Keratinocyte (primary cell): ENCODE results near the gene TMPRSS13. TPM values are rescaled to one million over a fixed set of nuclear protein-coding genes. Genes with fewer than 3 reads are reported as not detected.

Experiments used
- DNase-seq: peaks from one replicate; pipeline ENCODE4 v3.0.0-alpha.2; 2011; ENCODE audit warnings: low read depth, missing footprints, low spot score
- FAIRE-seq: peaks from 2 replicates; lab custom pipeline; 2011; peaks lifted over from hg19 to GRCh38; lab: Jason Lieb, UNC
- H2AFZ ChIP-seq: 2 replicates; pipeline ENCODE4 v1.6.0; 2012; ENCODE audit warnings: low read length, control low read depth, inconsistent platforms; ENCODE audit not compliant: control insufficient read depth
- H3K27ac ChIP-seq: 2 replicates; pipeline ENCODE4 v1.5.1; 2011; ENCODE audit warnings: low read length; ENCODE audit not compliant: control insufficient read depth, insufficient read depth
- H3K27me3 ChIP-seq: 3 replicates; pipeline ENCODE4 v1.6.0; 2011; ENCODE audit warnings: low read length; ENCODE audit not compliant: control insufficient read depth, insufficient read depth; ENCODE audit errors: extremely low read depth
- H3K36me3 ChIP-seq, 2 experiments: 2 replicates in 1 of 2; 3 replicates in 1 of 2; pipeline ENCODE4 v1.5.1; 2011; ENCODE audit warnings: low read length in 2 of 2, mild to moderate bottlenecking in 1 of 2; ENCODE audit not compliant: control insufficient read depth in 2 of 2, insufficient read depth in 2 of 2; ENCODE audit errors: extremely low read depth in 1 of 2
- H3K4me1 ChIP-seq: 3 replicates; pipeline ENCODE4 v1.5.1; 2011; ENCODE audit warnings: low read length; ENCODE audit not compliant: control insufficient read depth, insufficient read depth; ENCODE audit errors: extremely low read depth
- H3K4me2 ChIP-seq: 3 replicates; pipeline ENCODE4 v1.6.0; 2011; ENCODE audit warnings: low read depth, low read length; ENCODE audit not compliant: control insufficient read depth, insufficient read depth; ENCODE audit errors: extremely low read depth
- H3K4me3 ChIP-seq, 3 experiments: fragments of 200-600 bp in 1 of 3; sonication (generic) in 1 of 3; 2 replicates in 2 of 3; 3 replicates in 1 of 3; pipeline ENCODE4 v1.5.1; 2011 to 2016; ENCODE audit warnings: low read length in 3 of 3, mild to moderate bottlenecking in 3 of 3, control low read depth in 2 of 3, inconsistent platforms in 1 of 3, low read depth in 1 of 3, mixed read lengths in 1 of 3, mixed run types in 1 of 3, moderate library complexity in 1 of 3; ENCODE audit not compliant: control insufficient read depth in 2 of 3, insufficient read depth in 2 of 3; ENCODE audit errors: extremely low read depth in 1 of 3
- H3K79me2 ChIP-seq: 2 replicates; pipeline ENCODE4 v1.6.0; 2012; ENCODE audit warnings: low read length; ENCODE audit not compliant: control insufficient read depth, insufficient read depth
- H3K9ac ChIP-seq: 3 replicates; pipeline ENCODE4 v1.6.0; 2011; ENCODE audit warnings: low read length; ENCODE audit not compliant: control insufficient read depth, insufficient read depth; ENCODE audit errors: extremely low read depth
- H3K9me1 ChIP-seq: 3 replicates; pipeline ENCODE4 v1.6.0; 2011; ENCODE audit warnings: low read length; ENCODE audit not compliant: control insufficient read depth, insufficient read depth; ENCODE audit errors: extremely low read depth
- H3K9me3 ChIP-seq: 2 replicates; pipeline ENCODE4 v1.5.1; 2012; ENCODE audit warnings: low read depth, low read length; ENCODE audit not compliant: control insufficient read depth
- H4K20me1 ChIP-seq: 3 replicates; pipeline ENCODE4 v1.6.0; 2011; ENCODE audit warnings: low read length; ENCODE audit not compliant: control insufficient read depth, insufficient read depth; ENCODE audit errors: extremely low read depth
- EZH2 ChIP-seq: IDR thresholded peaks from one replicate; pipeline ENCODE4 v1.6.1; 2012; ENCODE audit warnings: inconsistent platforms, mild to moderate bottlenecking, low read length, moderate library complexity
- dilution Hi-C: fragments of 300-500 bp; cut with MboI; formaldehyde crosslinking; loops from one replicate; pipeline ENCODE4 v1.7.0; 2020; ENCODE audit warnings: low sequenced_read_pairs; ENCODE audit not compliant: extremely low pct_ligation_motif_present
- polyA plus RNA-seq, 5 experiments: library from polyadenylated mRNA; depleted of rRNA in 3 of 5; stranded (reverse) in 3 of 5; stranded (forward) in 1 of 5; unstranded in 1 of 5; fragments of >200 nt; gene quantifications; 1 replicate in 1 of 5; 2 replicates in 3 of 5; 3 replicates in 1 of 5; pipeline versions ENCODE4 v1.2.1 to v1.2.3, GENCODE V29; 2011 to 2012; ENCODE audit warnings: missing spikeins in 2 of 5, low read depth in 1 of 5, low replicate concordance in 1 of 5
- TF ChIP-seq, protein P1 (sequence below), 3 experiments: IDR thresholded peaks in 1 of 3; conservative IDR thresholded peaks in 1 of 3; optimal IDR thresholded peaks in 1 of 3; 2 replicates in 2 of 3; 3 replicates in 1 of 3; pipeline versions ENCODE3 to v1.5.1; 2011; ENCODE audit warnings: low read length in 3 of 3, mild to moderate bottlenecking in 3 of 3, moderate library complexity in 2 of 3, control low read depth in 1 of 3, inconsistent platforms in 1 of 3; ENCODE audit not compliant: insufficient read depth in 2 of 3; ENCODE audit errors: extremely low read depth in 1 of 3

Gene TMPRSS13
- polyA plus RNA-seq, 1 donor (not counting 4 experiments of a cell fraction or from before 2014, with no cell fraction given): 1.8 TPM

DNA sequence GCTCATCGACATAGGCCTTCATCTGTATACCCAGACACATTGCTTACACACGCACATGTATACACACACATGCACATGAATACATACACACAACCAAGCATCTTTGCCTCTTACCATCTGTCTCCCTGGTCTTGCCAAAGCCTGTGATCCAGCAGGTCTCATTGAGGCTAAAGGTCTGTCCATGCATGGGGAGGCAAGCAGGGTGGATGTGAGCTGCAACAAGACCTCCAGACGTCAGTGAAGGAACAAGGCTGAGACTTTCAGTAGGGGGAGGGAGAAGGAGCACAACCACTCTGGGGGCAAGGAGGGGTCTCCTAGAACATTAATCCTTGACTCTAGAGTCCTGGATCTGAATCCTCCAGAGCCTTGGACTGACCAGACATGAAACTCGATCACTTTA, 23.7 kb downstream of the TMPRSS13 start:
- Histone ChIP-seq H3K9me1 (no peaks in the 10 kb centered on the region), H3K9ac (no peak overlapping the region), H3K27ac (no peak overlapping the region), H3K79me2 (no peaks in the 10 kb centered on the region), H3K4me2 (no peak overlapping the region), H2AFZ (no peak overlapping the region), H3K4me3 (no peak overlapping the region), H4K20me1 (no peaks in the 10 kb centered on the region), H3K4me1 (peaks cover 17% of the 10 kb centered on the region), H3K27me3 (no peaks in the 10 kb centered on the region), H3K36me3 (no peaks in the 10 kb centered on the region), H3K9me3 (no peaks in the 10 kb centered on the region)
- FAIRE-seq (no peak), DNase-seq (no peak)
- TF ChIP-seq EZH2: no peak
- TF ChIP-seq, protein P1, sequence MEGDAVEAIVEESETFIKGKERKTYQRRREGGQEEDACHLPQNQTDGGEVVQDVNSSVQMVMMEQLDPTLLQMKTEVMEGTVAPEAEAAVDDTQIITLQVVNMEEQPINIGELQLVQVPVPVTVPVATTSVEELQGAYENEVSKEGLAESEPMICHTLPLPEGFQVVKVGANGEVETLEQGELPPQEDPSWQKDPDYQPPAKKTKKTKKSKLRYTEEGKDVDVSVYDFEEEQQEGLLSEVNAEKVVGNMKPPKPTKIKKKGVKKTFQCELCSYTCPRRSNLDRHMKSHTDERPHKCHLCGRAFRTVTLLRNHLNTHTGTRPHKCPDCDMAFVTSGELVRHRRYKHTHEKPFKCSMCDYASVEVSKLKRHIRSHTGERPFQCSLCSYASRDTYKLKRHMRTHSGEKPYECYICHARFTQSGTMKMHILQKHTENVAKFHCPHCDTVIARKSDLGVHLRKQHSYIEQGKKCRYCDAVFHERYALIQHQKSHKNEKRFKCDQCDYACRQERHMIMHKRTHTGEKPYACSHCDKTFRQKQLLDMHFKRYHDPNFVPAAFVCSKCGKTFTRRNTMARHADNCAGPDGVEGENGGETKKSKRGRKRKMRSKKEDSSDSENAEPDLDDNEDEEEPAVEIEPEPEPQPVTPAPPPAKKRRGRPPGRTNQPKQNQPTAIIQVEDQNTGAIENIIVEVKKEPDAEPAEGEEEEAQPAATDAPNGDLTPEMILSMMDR (optimal IDR thresholded peaks at IDR 0.05 in 1 of 3, IDR thresholded peaks at IDR 0.05 in 1 of 3, conservative IDR thresholded peaks at IDR 0.05 in 1 of 3; ENCODE audit: extremely low read depth in 1 of 3, insufficient read depth in 2 of 3, low read length in 3 of 3): no peak
- dilution Hi-C loops: no loop called here

DNA sequence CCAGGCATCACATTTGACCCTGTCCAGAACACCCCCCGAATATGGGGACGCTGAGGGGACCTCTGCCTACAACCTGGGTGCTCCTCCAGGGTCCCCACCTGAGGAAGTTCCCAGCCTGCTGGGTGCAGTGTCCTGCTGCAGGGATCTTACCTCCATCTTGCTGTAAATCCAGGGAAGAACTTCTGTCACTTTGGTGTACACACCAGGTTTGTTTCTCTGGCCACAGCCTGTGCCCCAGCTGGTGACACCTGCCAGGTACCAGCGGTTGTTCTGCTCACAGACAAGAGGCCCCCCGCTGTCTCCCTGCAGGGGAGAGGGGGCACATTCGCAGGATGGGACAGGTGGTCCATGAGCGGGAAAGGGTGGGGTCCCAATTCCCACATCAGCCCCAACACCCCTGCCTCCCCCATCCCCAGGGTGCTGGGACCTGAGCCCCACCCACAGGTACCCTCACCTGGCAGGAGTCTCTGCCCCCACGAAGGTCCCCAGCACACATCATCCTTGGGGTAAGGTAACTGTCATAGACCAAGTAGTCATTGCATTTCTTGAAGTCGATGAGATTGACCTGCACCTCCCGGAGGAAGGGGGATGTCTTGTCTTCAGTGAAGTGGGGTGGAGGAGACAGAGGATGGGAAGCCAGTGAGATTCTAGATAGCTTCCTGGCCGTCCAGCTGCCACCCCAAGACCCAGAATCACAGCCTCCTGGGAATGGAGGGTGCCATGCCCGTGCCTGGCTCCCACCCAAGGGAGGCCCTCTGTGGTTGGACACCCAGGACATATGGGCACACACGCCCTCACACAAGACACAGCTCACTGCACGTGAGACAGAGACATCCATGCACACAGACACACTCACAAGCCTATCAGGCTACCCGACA, 25.5 kb downstream of the TMPRSS13 start:
- Histone ChIP-seq H2AFZ (no peak overlapping the region), H3K4me3 (no peak overlapping the region), H3K9me1 (no peaks in the 10 kb centered on the region), H3K9ac (no peak overlapping the region), H3K36me3 (no peaks in the 10 kb centered on the region), H3K27ac (no peak overlapping the region), H4K20me1 (no peaks in the 10 kb centered on the region), H3K79me2 (no peaks in the 10 kb centered on the region), H3K27me3 (no peaks in the 10 kb centered on the region), H3K9me3 (no peaks in the 10 kb centered on the region), H3K4me1 (peaks cover 20% of the 10 kb centered on the region), H3K4me2 (no peak overlapping the region)
- FAIRE-seq (no peak), DNase-seq (no peak)
- TF ChIP-seq, protein P1 (optimal IDR thresholded peaks at IDR 0.05 in 1 of 3, IDR thresholded peaks at IDR 0.05 in 1 of 3, conservative IDR thresholded peaks at IDR 0.05 in 1 of 3; ENCODE audit: extremely low read depth in 1 of 3, insufficient read depth in 2 of 3, low read length in 3 of 3): no peak
- no peak for TF ChIP-seq EZH2
- dilution Hi-C loops: no loop called here
